Cardiac ventricle fibroblast (primary cell): Measurements from ENCODE around the gene ACTL10. TPM values are rescaled to one million over a fixed set of nuclear protein-coding genes. Genes with fewer than 3 reads are reported as not detected.

Source experiments
- total RNA-seq: library from RNA; depleted of rRNA; stranded (reverse); fragments of >200 nt; gene quantifications from 2 replicates; pipeline ENCODE4 v1.2.3, GENCODE V29; 2015

ACTL10 gene
- 2.1 and 2.2 TPM in 2 replicates for total RNA-seq

DNA sequence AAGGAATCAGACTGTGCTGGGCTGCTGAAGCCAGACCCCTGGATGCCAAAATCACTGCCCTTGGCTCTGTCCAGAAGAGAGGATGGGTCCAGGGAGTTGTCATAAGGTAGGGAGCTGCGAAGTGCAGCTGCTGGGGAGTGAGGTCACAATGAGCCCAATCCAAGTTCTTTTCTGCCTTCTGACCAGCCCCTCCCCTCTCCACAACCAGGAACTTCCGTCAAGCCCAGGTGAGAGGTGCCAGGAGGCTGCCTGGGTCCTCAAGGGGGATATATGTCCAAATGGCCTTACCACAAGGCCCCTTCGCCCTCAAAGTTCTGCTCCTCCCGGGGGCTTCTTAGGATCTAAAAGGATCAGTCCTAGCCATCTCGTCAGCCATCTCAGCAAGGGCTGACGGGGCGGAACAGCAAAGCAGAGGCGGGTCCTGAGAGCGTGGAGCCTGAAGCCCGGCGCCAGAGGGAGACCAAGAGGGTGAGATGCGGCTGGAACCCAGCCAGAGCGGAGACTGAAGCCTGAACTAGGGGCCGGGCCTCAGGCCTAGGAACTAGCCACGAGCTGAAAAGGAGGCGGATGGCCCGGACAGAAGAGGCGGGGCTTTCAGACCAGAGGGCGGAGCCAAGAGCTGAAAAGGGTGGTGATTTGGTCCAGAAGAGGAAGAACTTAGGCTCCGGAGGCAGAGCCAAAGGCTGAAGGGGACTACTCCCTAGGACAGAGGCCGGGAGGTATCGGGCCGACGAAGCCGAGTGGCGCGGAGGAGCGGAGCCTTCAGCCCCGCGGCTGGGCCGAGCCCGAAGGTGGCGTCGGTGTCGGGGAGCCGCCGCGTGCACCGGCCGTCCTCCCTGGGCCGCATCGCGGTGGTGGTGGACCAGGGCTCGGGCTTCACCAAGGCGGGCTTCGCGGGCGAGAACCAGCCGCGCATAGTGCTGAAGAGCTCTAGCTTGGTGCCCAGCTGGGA is at the start of gene ACTL10:
ACTL10 (plus strand) TSS at position 651 of the 952 bp plus-strand sequence. CDS start 555 bp downstream, outside the sequence.

DNA sequence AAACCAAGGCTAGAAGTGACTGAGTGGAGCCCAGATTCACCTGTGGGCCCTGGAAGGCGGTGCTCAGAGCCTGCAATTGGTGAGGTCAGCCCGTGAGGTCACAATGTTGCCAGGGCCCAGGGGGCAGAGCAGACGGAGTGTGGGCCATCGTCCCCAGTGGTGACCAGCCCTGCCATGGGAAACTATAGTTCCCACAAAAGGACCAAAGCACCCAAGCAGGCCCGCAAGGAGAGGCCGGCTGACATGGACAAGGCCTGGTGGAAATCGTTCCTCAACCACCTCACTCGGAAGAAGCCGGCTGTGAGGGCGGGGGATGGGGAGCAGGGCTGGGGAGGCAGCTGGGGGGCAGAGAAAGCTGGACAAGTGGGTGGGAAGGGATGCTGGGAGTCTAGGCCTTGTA is 4.6 kb upstream of the ACTL10 start, which contains the start of gene C20orf144:
C20orf144 (plus strand) TSS at position 156 of the 400 bp plus-strand sequence; CDS start at position 175, 19 bp downstream.

DNA sequence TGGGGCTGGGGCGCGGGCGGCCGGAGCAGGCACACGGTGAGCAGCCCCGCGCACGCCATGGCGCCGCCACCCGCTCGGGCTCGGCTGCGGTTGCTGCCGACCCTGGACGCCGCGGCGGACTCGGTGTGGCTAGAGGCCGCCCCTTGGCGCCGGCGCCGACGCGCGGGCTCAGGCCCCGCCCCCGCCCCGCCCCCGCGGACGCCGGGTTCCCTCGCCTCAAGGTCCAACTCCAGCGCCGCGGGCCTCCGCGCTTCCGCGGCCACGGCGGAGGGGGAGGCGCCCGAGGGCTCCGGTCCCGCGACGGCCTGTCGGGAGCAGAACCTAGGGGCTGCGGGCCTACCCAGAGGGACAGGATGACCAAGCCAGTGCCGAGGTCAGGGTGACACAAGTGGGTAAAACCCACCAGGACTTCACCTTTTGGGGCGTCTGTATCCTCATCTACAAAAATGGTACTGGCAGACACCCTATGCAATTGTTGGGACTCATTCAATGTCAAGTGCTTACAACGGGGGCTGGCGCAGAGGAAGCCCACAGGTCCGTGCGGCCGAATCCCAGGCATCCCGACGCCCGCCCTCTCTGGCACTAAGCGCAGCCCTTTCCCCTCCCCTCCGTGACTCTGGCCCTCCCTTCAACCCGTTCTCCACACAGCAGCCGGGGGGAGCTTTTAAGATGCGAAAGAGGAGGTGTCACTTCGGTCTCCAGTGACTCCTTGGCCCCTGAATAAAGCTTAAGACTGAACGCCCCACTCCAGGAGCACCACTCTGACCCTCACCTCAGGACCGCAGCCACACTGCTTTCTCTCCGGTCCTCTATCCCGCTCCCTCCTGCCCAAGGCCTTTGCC is 7.8 kb downstream of the ACTL10 start, which contains the start of gene NECAB3:
NECAB3 (minus strand) TSS at position 135 of the 842 bp plus-strand sequence; CDS start at position 59, 76 bp downstream.

DNA sequence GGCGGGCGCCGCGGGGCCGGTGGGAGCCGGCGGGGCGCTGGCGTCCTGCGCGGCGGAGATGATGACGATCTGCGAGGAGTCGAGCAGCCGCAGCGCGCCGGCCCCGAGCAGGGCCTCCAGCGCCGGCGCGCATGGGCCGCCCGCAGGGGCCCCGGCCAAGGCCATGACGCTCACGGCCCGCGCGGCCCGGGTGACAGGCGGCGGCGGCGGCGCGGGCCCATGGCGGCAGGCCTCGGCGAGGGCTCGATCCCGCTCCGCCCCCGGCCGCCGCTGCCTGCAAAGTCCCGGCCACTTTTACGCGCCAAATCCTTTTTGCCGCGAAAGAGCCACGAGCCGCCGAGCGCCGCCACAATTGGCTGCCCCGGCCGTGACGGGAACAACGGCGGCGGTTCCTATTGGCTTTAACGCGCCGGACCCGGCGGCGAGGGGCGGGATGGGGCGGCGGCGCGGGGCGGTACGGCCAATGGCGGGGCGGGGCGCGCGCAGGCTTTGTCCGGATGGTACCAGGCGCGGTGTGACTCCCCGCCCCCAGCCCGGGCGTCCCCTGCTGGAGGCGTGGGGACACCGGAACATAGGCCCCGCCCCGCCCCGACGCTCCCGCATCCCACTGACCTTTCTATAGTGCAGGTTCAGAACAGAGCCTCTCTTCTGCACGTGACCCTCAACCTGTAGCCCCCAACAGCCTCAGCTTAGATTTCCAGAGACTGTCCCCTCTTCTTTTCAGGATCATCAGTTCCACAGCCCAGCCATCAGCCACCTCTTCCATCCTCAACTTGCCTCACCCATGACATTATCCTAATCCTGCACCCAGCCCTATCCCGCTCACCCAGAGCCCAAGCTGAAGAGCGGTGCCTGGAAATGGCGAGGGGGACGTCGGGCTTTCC is 19.6 kb downstream of the ACTL10 start, which contains the start of gene E2F1:
E2F1 (minus strand) TSS at position 286 of the 884 bp plus-strand sequence; CDS start at position 165, 121 bp downstream.

Other genes with a start within 250 kb of the ACTL10 start
- gene SNTA1, start 223.2 kb upstream of the ACTL10 start, total RNA-seq, result 13.8 and 15.4 TPM in 2 replicates
- gene CBFA2T2, start 176.8 kb upstream of the ACTL10 start, total RNA-seq, result 7.4 and 8.9 TPM in 2 replicates
- gene C20orf144, start 4.6 kb upstream of the ACTL10 start, total RNA-seq, result not detected in 2 replicates
- 27.5 and 29.7 TPM in 2 replicates for gene NECAB3, start 7.5 kb downstream of the ACTL10 start, total RNA-seq
- gene E2F1, start 19.4 kb downstream of the ACTL10 start, total RNA-seq, result 1.3 and 2.6 TPM in 2 replicates
- gene PXMP4, start 53.4 kb downstream of the ACTL10 start, total RNA-seq, result 4.5 and 8.8 TPM in 2 replicates
- 1.4 TPM in 2 replicates for gene ZNF341, start 65.1 kb downstream of the ACTL10 start, total RNA-seq
- 64.1 and 64.3 TPM in 2 replicates for gene CHMP4B, start 144.4 kb downstream of the ACTL10 start, total RNA-seq